ENCODE measurements around the gene HADHA.

- TF ChIP-seq CTCF (IDR thresholded peaks at IDR 0.05; ENCODE audit: extremely low read depth in 1 of 2, insufficient read depth in 1 of 2, low read depth in 1 of 2, low read length in 2 of 2) (no peak), EZH2 (IDR thresholded peaks at IDR 0.05; ENCODE audit: borderline replicate concordance, low read depth, low read length, severe bottlenecking) (no peak), MYC (IDR thresholded peaks at IDR 0.05; ENCODE audit: low read depth, low read length) (no peak), JUN (IDR thresholded peaks at IDR 0.05; ENCODE audit: borderline replicate concordance, insufficient read depth, insufficient read length, low read depth) (no peak), POLR2A (IDR thresholded peaks at IDR 0.05; ENCODE audit: low read depth, low read length) (no peak), GATA2 (IDR thresholded peaks at IDR 0.05; ENCODE audit: insufficient read depth, insufficient read length, low read depth, low read length) (no peak), MAX (IDR thresholded peaks at IDR 0.05; ENCODE audit: insufficient read depth, insufficient read length) (no peak), POLR2AphosphoS5 (IDR thresholded peaks at IDR 0.05; ENCODE audit: insufficient read depth, low read depth, low read length) (no peak)
Observed at GRCh38 chr2:26178246-26178645, 66.2 kb downstream of the HADHA start.
